IMR-90 (cell line): ENCODE measurements around the gene TRAIP. TPM values are rescaled to one million over a fixed set of nuclear protein-coding genes. Genes with fewer than 3 reads are reported as not detected.

Experiments used
- ATAC-seq: fragments of 200-7000 bp; cut with Tn5 transposase; 2 replicates; pipeline ENCODE4 v1.9.1; 2020; ENCODE audit warnings: low read depth, mild to moderate bottlenecking, moderate library complexity
- BruUV-seq: library from RNA; stranded (reverse); fragments of 400-500 nt; replicated peaks from 2 replicates; lab custom pipeline; 2021; lab: Mats Ljungman, UMichigan
- CTCF ChIA-PET: fragments of 300-600 bp; formaldehyde crosslinking; extraction: SDS; loops from one replicate; lab custom pipeline; 2021; ENCODE audit warnings: antibody characterized with exemption; lab: Yijun Ruan, JAX
- POLR2A ChIA-PET: fragments of 300-600 bp; sonication (Branson Sonifier 250); formaldehyde crosslinking; loops from one replicate; lab custom pipeline; 2022; ENCODE audit warnings: antibody characterized with exemption; ENCODE audit not compliant: unreplicated experiment; lab: Charles Lee
- DNase-seq: peaks from one replicate; pipeline ENCODE4 v3.0.0; 2013
- H2AFZ ChIP-seq: replicated peaks from 2 replicates; pipeline ENCODE3; 2013; ENCODE audit warnings: low read length, mild to moderate bottlenecking; ENCODE audit not compliant: poor library complexity
- H2AK5ac ChIP-seq: 2 replicates; pipeline ENCODE4 v1.6.1; 2013; ENCODE audit warnings: low read depth, low read length, inconsistent platforms
- H2AK9ac ChIP-seq: replicated peaks from 2 replicates; pipeline ENCODE3; 2013; ENCODE audit warnings: mild to moderate bottlenecking, low read depth, low read length, moderate library complexity; ENCODE audit not compliant: poor library complexity
- H2BK120ac ChIP-seq: 2 replicates; pipeline ENCODE4 v1.6.1; 2013; ENCODE audit warnings: low read depth, low read length, inconsistent platforms
- H2BK15ac ChIP-seq: 3 replicates; pipeline ENCODE4 v1.6.1; 2013; ENCODE audit warnings: low read depth, low read length, inconsistent platforms
- H2BK20ac ChIP-seq: 2 replicates; pipeline ENCODE4 v1.6.1; 2013; ENCODE audit warnings: low read depth, mild to moderate bottlenecking, inconsistent platforms, low read length, moderate library complexity
- H2BK5ac ChIP-seq: 2 replicates; pipeline ENCODE4 v1.6.1; 2013; ENCODE audit warnings: mild to moderate bottlenecking, low read depth, low read length, inconsistent platforms; ENCODE audit not compliant: poor library complexity, severe bottlenecking
- H3K14ac ChIP-seq: replicated peaks from 2 replicates; pipeline ENCODE4 v1.6.1; 2013; ENCODE audit warnings: low read depth, low read length, inconsistent platforms
- H3K18ac ChIP-seq: 2 replicates; pipeline ENCODE4 v1.6.1; 2013; ENCODE audit warnings: low read depth, low read length, control low read depth
- H3K23ac ChIP-seq: 2 replicates; pipeline ENCODE4 v1.6.1; 2013; ENCODE audit warnings: low read depth, low read length, inconsistent platforms
- H3K27ac ChIP-seq: 2 replicates; pipeline ENCODE4 v1.5.1; 2013; ENCODE audit warnings: mild to moderate bottlenecking, control low read depth, low read length; ENCODE audit not compliant: insufficient read depth
- H3K27me3 ChIP-seq: 2 replicates; pipeline ENCODE4 v1.6.1; 2013; ENCODE audit warnings: low read length; ENCODE audit not compliant: control insufficient read depth, insufficient read depth
- H3K36me3 ChIP-seq: 2 replicates; pipeline ENCODE4 v1.6.1; 2013; ENCODE audit warnings: low read length, mixed read lengths; ENCODE audit not compliant: control insufficient read depth, insufficient read depth
- H3K4ac ChIP-seq: 2 replicates; pipeline ENCODE4 v1.6.1; 2013; ENCODE audit warnings: low read depth, low read length, inconsistent platforms
- H3K4me1 ChIP-seq: 2 replicates; pipeline ENCODE4 v1.6.1; 2013; ENCODE audit warnings: low read length, mixed read lengths; ENCODE audit not compliant: control insufficient read depth, insufficient read depth
- H3K4me2 ChIP-seq: 2 replicates; pipeline ENCODE4 v1.6.1; 2013; ENCODE audit warnings: low read depth, mild to moderate bottlenecking, control low read depth, low read length, moderate library complexity
- H3K4me3 ChIP-seq: 2 replicates; pipeline ENCODE4 v1.5.1; 2013; ENCODE audit warnings: low read depth, mild to moderate bottlenecking, control low read depth, low read length, moderate library complexity; ENCODE audit not compliant: insufficient read depth
- H3K56ac ChIP-seq: 2 replicates; pipeline ENCODE4 v1.6.1; 2013; ENCODE audit warnings: low read length, inconsistent platforms; ENCODE audit not compliant: insufficient read depth; ENCODE audit errors: extremely low read depth
- H3K79me1 ChIP-seq, 2 experiments: 2 replicates each; pipeline ENCODE4 v1.6.1; 2013; ENCODE audit warnings: low read length in 2 of 2, inconsistent platforms in 1 of 2, low read depth in 1 of 2
- H3K9ac ChIP-seq: 2 replicates; pipeline ENCODE4 v1.6.1; 2013; ENCODE audit warnings: low read depth, low read length, control low read depth
- H3K9me1 ChIP-seq: 2 replicates; pipeline ENCODE4 v1.6.1; 2013; ENCODE audit warnings: low read length, inconsistent platforms; ENCODE audit not compliant: insufficient read depth
- H3K9me3 ChIP-seq: 2 replicates; pipeline ENCODE4 v1.6.1; 2013; ENCODE audit warnings: low read length; ENCODE audit not compliant: control insufficient read depth, insufficient read depth
- H4K20me1 ChIP-seq: 2 replicates; pipeline ENCODE4 v1.6.1; 2013; ENCODE audit warnings: low read length, inconsistent platforms; ENCODE audit not compliant: insufficient read depth
- H4K5ac ChIP-seq: 2 replicates; pipeline ENCODE4 v1.6.1; 2013; ENCODE audit warnings: mild to moderate bottlenecking, low read depth, low read length, control low read depth
- H4K8ac ChIP-seq, 2 experiments: 2 replicates each; pipeline ENCODE4 v1.6.1; 2013; ENCODE audit warnings: low read depth in 2 of 2, low read length in 2 of 2, control low read depth in 1 of 2, inconsistent platforms in 1 of 2
- H4K91ac ChIP-seq: 2 replicates; pipeline ENCODE4 v1.6.1; 2013; ENCODE audit warnings: low read depth, low read length, inconsistent platforms; ENCODE audit not compliant: insufficient read depth
- BHLHE40 ChIP-seq: fragments of 150-350 bp; IDR thresholded peaks from 2 replicates; pipeline ENCODE4 v1.6.1; 2016; ENCODE audit warnings: mild to moderate bottlenecking, low read depth, low read length
- CEBPB ChIP-seq: IDR thresholded peaks from 2 replicates; pipeline ENCODE4 v1.6.1; 2012; ENCODE audit warnings: low read depth, low read length, improper control_type of control experiment
- MAFK ChIP-seq: IDR thresholded peaks from 2 replicates; pipeline ENCODE4 v1.6.1; 2012; ENCODE audit warnings: low read depth, low read length, improper control_type of control experiment
- MAZ ChIP-seq: IDR thresholded peaks from 2 replicates; pipeline ENCODE4 v1.6.1; 2012; ENCODE audit warnings: low read depth, mild to moderate bottlenecking, low read length, improper control_type of control experiment, moderate library complexity, borderline replicate concordance
- NFE2L2 ChIP-seq: fragments of 150-350 bp; IDR thresholded peaks from 2 replicates; pipeline ENCODE4 v1.6.1; 2016; ENCODE audit warnings: low read depth, mild to moderate bottlenecking, low read length
- RCOR1 ChIP-seq: IDR thresholded peaks from 2 replicates; pipeline ENCODE4 v1.6.1; 2012; ENCODE audit warnings: mild to moderate bottlenecking, low read length, improper control_type of control experiment; ENCODE audit not compliant: insufficient replicate concordance
- WGBS, 2 experiments: methylation state at CpG; one replicate each; pipeline versions ENCODE4 v1.1.5 to v1.1.7; 2013; ENCODE audit warnings: missing lambda C conversion rate in 2 of 2; ENCODE audit not compliant: insufficient read length in 1 of 2; ENCODE audit errors: extremely low coverage in 2 of 2; 5-methylcytosine and 5-hydroxymethylcytosine counted together
- dilution Hi-C: fragments of 300-500 bp; cut with HindIII; formaldehyde crosslinking; loops from one replicate; pipeline ENCODE4 v1.14.3; 2018; ENCODE audit warnings: low sequenced_read_pairs; ENCODE audit not compliant: unreplicated experiment
- in situ Hi-C: fragments of 300-500 bp; cut with MboI; formaldehyde crosslinking; loops from 3 replicates; pipeline ENCODE4 v1.14.3; 2019; ENCODE audit warnings: low sequenced_read_pairs, inconsistent platforms, mixed read lengths
- intact Hi-C: fragments of 100-400 bp; cut with micrococcal nuclease; formaldehyde crosslinking; loops from 2 replicates; pipeline ENCODE4 v1.10.0; 2022
- polyA plus RNA-seq, 3 experiments: library from polyadenylated mRNA; depleted of rRNA; stranded (reverse); fragments of >200 nt; gene quantifications; 2 replicates each; pipeline ENCODE4 v1.2.3, GENCODE V29; 2012; ENCODE audit warnings: low replicate concordance in 1 of 3
- total RNA-seq: library from RNA; depleted of rRNA; stranded (reverse); fragments of >200 nt; gene quantifications from 2 replicates; pipeline ENCODE4 v1.2.3, GENCODE V29; 2012

TRAIP gene
- total and polyA plus RNA-seq, 2 of the 4 experiments (the other 2 are of a cell fraction) = 6.3 to 9.2 TPM

DNA sequence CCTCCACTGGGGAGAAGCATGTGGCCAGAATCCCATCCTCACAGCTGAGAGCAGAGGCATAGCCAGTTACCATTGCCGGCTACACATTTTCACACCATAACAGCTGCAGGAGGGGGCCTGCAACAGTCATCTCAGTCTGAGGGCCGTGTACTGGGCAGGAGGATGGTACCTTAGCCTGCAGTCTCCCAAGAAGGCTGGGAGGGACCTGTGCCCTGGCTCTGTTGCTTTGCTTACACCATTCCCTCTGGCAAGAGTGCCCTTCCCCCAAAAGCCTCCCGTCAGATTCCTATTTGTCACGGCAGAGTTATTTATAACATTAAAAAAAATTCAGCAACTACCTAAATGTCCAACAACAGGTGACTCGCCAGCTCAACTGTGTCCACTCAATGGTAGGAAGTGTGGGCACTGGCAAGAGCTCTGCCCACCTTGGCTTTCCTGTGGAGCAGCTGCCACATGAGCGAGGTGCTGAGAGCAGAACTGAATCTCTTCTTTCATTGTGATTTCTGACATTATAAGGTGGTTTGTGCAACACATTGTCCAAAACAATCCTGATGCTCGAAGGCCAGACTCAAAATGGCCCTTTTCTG is 8.9 kb upstream of the TRAIP start:
- Histone ChIP-seq H3K4me3 (no peak overlapping the region), H2BK5ac (no peak overlapping the region), H3K56ac (no peak overlapping the region), H4K20me1 (no peaks in the 10 kb centered on the region), H2AK5ac (no peak overlapping the region), H4K91ac (no peak overlapping the region), H4K5ac (no peak overlapping the region), H2AFZ (no peak overlapping the region), H3K4me2 (no peak overlapping the region), H3K23ac (no peak overlapping the region), H3K14ac (no peak overlapping the region), H3K4me1 (no peaks in the 10 kb centered on the region), H3K9ac (no peak overlapping the region), H3K9me1 (no peaks in the 10 kb centered on the region), H3K27me3 (peaks cover 67% of the 10 kb centered on the region), H3K18ac (no peak overlapping the region), H4K8ac (no peak overlapping the region), H2BK15ac (no peak overlapping the region), H2BK20ac (no peak overlapping the region), H3K79me1 (no peaks in the 10 kb centered on the region), H3K4ac (no peak overlapping the region), H2BK120ac (no peak overlapping the region), H3K9me3 (no peaks in the 10 kb centered on the region), H2AK9ac (no peak overlapping the region), H3K27ac (no peak overlapping the region), H3K36me3 (no peaks in the 10 kb centered on the region)
- dilution Hi-C loops (no loop called here), in situ Hi-C loops (no loop called here), intact Hi-C loops (no loop called here)
- no peak for DNase-seq
- ATAC-seq = no peak
- BruUV-seq = no TSS peak
- POLR2A ChIA-PET = no interaction called here
- CTCF ChIA-PET = no interaction called here
- TF ChIP-seq RCOR1 (no peak), BHLHE40 (no peak), CEBPB (no peak), MAZ (no peak), NFE2L2 (no peak), MAFK (no peak)
- 41% methylated on average over 4 of the region's 7 CpGs; no CpG with 5 or more reads in 1 of the 2 experiments for WGBS, 2 experiments
